ENCODE data around the gene ZNF587B.

- no peak for TF ChIP-seq CTCF (conservative IDR thresholded peaks at IDR 0.05)
- no peak for TF ChIP-seq ZFX (IDR thresholded peaks at IDR 0.05)
These were observed 13.4 kb upstream of the ZNF587B start for GRCh38 chr19:57816652-57817051.
